Measurements from ENCODE around the gene BSPRY. TPM values are rescaled to one million over a fixed set of nuclear protein-coding genes. Genes with fewer than 3 reads are reported as not detected.

Gene BSPRY
- total RNA-seq, 2 donors from 2014 or later: 0.27 to 1.6 TPM

DNA sequence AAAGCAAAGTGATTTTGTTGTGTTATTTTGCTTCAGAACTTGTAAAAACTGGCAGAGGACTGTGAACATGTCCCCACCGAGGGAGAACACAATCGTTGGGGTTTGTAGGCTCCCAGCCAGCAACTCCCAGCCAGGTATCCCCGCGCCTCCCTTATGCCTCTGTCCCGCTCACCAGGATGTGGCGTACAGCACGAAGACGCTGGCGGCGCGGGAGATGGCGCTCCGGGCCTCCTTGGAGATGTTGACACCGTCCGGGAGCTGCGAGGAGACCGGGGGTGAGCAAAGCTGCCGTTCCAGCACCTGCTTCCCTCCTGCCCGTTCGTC is 60.5 kb downstream of the BSPRY start:
- ATAC-seq (no peak), DNase-seq (no peak)
- intact Hi-C loops (cut with DNase I): loop anchor here in 1 of 2 donors (10.0 kb wide), 1 partner anchor 135 kb away; the partner anchor contains the start of genes CDC26 and PRPF4

DNA sequence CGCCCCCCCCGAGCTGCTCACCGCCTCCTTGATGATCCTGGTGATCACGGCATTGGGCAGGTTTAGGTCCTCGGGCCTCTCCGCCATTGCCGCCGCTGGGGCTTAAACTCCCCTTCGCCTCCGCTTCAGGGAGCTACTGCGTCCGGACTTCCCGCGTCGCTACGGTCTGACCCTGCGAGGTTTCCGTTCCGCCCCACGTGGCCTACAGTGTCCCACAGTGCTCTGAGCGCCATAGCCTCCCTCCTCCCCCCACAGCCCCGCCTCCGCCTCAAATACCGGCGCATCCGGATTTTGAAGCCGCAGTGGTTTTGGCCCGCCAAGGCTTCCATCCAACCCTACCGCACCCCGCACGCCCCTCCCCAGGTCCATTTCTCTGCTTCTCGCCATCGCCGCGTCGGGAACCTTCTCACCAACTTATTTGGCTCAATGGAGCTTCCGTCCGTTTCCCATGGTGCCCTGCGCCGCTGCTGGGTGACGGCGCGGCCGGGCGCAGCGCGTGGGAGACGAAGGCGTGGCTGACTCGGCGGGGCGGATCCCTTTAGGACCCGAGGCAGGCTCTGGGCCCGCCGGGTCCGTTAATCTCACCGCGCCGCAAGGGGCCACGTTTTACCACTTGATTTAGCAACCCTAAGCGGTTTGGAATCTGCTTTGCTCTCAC is 61.0 kb downstream of the BSPRY start, which contains the start of the genes C9orf43 and POLE3:
TSS of gene C9orf43 (plus strand) at position 541 of the 658 bp plus-strand sequence. CDS start 2,747 bp downstream, outside the sequence.
TSS of gene POLE3 (minus strand) at position 469 of the 658 bp plus-strand sequence. CDS start at position 87, 382 bp downstream.
- ATAC-seq: peak; percentile 98 to 99
- peak; percentile 96 for DNase-seq
- intact Hi-C loops (cut with DNase I): no loop called here

DNA sequence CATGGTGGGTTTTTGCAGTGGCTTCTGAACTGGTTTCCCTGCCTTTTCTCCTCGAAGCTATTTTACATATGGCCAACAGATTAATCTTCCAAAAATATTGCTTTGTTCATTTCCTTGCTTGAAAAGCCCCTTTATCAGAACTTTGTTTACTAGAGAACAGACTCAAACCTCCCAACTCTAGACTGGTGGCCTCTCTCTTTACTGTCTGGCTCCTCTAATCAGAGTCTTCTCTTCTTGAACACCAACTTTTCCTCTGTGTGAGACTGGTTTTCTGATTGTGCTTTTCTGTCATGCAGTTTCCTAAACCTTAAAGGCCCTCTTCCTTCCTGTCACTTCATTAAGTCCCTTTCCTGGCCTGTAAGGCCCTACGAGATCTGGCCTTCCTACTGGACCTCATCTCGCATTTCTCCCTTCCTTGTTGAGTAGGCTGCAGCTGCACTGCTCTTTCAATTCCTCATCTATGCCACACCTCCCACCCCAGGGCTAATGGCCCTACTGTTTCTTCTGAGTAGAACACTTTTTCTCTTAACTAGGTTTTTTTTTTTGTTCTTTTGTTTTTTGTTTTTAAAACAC is 66.9 kb downstream of the BSPRY start:
- ATAC-seq (peak; percentile 23 to 62), DNase-seq (no peak)
- intact Hi-C loops (cut with DNase I): no loop called here

DNA sequence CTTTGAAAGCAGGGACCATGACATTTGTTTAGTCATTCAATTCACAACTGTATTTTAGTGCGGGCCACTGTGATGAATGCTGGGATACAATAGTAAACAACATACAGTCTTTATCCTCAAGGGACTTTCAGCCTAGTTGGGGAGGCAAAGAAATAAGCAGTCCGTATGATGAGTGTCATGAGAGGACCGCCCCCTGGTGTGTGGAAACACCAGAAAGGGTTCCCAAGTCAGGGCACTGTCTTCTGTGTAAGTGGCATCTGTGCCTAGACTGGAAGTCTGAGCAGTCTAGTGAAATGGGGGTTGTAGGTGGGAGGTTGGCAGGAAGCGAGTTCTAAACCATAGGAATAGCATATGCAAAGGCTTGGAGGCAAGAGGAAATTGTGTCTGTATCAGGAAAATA is 68.0 kb downstream of the BSPRY start:
- DNase-seq (no peak), ATAC-seq (no peak)
- intact Hi-C loops (cut with DNase I): no loop called here

Other genes with a start within 250 kb of the BSPRY start
- 10 to 100 TPM in 1 of 2 donors, 1 to 10 TPM in 1; 7.1 to 12.3 TPM for gene SLC31A2, start 198.5 kb upstream of the BSPRY start, total RNA-seq
- gene FKBP15, start 128.3 kb upstream of the BSPRY start, total RNA-seq: 10 to 100 TPM; 19.5 to 20.4 TPM
- 10 to 100 TPM; 13.8 to 23.4 TPM for gene SLC31A1, start 128.0 kb upstream of the BSPRY start, total RNA-seq
- gene CDC26, start 74.0 kb upstream of the BSPRY start, total RNA-seq: 10 to 100 TPM; 33.3 to 33.8 TPM
- gene PRPF4, start 73.9 kb upstream of the BSPRY start, total RNA-seq: 10 to 100 TPM in 1 of 2 donors, 1 to 10 TPM in 1; 9.9 to 14.3 TPM
- gene RNF183, start 46.2 kb upstream of the BSPRY start, total RNA-seq: not detected
- gene WDR31, start 9.3 kb upstream of the BSPRY start, total RNA-seq: 1 to 10 TPM; 4.9 to 5.7 TPM
- 10 to 100 TPM in 1 of 2 donors, 1 to 10 TPM in 1; 8.7 to 18.8 TPM for gene HDHD3, start 27.4 kb downstream of the BSPRY start, total RNA-seq
- gene ALAD, start 51.7 kb downstream of the BSPRY start, total RNA-seq: 10 to 100 TPM; 32.8 to 39.1 TPM
- 10 to 100 TPM; 21.9 to 22.9 TPM for gene POLE3, start 61.1 kb downstream of the BSPRY start, total RNA-seq
- gene C9orf43, start 61.2 kb downstream of the BSPRY start, total RNA-seq: under 1 TPM; 0.21 to 0.29 TPM
- 100 to 1,000 TPM; 124 to 131 TPM for gene RGS3, start 114.2 kb downstream of the BSPRY start, total RNA-seq